ENCODE data around the gene SACM1L.
A peak's percentile ranks its signal among the peaks of the same experiment; 100 is the strongest.

SACM1L gene

GRCh38 chr3:45644791-45645201, 44.4 kb upstream of the SACM1L start:
- H3K4me3 ChIP-seq (ENCODE audit: low read depth, low read length), result peak overlapping the region; percentile 20
- TF ChIP-seq CTCF (IDR thresholded peaks at IDR 0.05; ENCODE audit: low read depth, low read length), result no peak

GRCh38 chr3:45646051-45646585, 43.1 kb upstream of the SACM1L start:
- no peak for TF ChIP-seq CTCF (IDR thresholded peaks at IDR 0.05; ENCODE audit: low read depth, low read length)
- no peak overlapping the region for H3K4me3 ChIP-seq (ENCODE audit: low read depth, low read length)

DNA sequence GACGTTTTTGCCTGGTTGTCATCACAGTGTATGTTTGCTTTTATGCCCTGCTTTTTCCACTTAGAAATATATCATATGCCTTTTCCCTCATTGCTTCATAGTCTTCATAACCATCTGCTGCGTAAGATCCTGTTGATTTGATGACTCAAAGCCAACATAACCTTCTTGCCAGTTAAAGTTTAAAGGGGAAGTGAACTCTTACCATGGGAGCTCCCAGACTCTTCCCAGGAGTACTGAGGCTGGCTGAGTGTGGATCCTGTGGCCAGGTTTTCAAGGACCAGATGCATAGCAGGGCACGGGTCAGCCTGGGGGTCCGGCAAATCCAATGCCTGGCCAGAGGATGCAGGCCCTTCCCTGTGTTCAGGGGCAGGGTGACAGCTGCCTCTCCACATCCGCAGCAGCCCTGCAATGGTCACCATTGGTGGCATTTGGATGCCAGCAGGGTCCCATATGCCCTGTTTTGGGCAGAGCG, 42.0 kb upstream of the SACM1L start:
- TF ChIP-seq CTCF (IDR thresholded peaks at IDR 0.05; ENCODE audit: low read depth, low read length), result no peak
- no peak overlapping the region for H3K4me3 ChIP-seq (ENCODE audit: low read depth, low read length)

GRCh38 chr3:45653205-45653604, 36.0 kb upstream of the SACM1L start:
- TF ChIP-seq CTCF (IDR thresholded peaks at IDR 0.05; ENCODE audit: low read depth, low read length), result no peak
- H3K4me3 ChIP-seq (ENCODE audit: low read depth, low read length), result no peak overlapping the region

DNA sequence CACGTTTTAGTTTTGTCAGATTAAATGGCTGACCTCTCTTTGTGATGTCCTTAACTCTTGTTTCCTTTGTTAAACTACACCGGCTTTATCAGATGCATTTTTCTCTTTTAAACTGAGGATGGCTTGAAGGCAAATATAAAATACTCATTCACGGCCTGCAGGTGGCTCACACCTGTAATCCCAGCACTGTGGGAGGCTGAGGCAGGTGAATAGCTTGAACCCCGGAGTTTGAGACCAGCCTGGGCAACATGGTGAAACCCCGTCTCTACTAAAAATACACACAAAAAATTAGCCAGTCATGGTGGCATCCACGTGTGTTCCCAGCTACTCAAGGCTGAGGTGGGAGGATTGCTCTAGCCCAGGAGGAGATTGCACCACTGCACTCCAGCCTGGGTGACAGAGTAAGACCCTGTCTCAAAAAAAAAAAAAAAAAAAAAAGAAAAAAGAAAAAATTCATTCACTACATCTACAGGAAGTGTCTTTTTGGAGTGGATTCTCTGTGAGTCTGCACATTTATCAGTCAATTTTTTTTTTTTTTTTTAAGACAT, 34.7 kb upstream of the SACM1L start:
- no peak for TF ChIP-seq CTCF (IDR thresholded peaks at IDR 0.05; ENCODE audit: low read depth, low read length)
- H3K4me3 ChIP-seq (ENCODE audit: low read depth, low read length), result no peak overlapping the region

GRCh38 chr3:45655906-45656305, 33.3 kb upstream of the SACM1L start:
- H3K4me3 ChIP-seq (ENCODE audit: low read depth, low read length), result no peak overlapping the region
- TF ChIP-seq CTCF (IDR thresholded peaks at IDR 0.05; ENCODE audit: low read depth, low read length), result no peak

DNA sequence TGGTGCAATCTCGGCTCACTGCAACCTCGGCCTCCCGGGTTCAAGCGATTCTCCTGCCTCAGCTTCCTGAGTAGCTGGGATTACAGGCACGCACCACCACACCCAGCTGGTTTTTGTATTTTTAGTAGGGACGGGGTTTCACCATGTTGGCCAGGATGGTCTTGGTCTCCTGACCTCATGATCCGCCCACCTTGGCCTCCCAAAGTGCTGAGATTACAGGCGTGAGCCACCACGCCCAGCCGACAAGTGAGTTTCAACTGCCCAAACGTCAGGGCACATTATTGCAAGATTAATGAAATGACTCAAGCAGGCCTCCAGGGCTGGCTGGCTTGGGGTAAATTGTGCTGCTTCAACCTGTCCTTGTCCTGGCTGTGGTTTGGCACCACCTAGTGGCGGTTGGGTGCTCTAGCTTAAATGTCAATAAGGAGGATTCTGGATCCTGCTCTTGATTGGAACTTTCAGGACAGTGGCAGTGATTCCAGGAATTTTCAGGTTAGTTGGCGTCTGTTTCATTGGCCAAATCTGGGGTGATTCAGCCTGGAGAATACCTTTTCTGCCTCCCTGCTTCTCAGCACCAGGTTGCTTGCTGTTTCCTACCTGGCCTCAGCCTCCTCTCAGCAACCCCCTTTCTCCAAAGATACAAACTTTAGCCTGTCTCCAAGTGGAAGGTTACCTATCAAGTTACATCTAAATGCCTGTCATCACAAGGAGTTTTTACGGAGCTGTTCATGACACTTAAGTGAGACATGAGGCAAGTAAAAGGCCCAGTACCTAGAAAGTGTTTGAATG, 32.4 kb upstream of the SACM1L start:
- H3K4me3 ChIP-seq (ENCODE audit: low read depth, low read length), result no peak overlapping the region

More for the DNA sequence above, 32.4 kb upstream of the SACM1L start:
- TF ChIP-seq CTCF (IDR thresholded peaks at IDR 0.05; ENCODE audit: low read depth, low read length), result peak; percentile 81
